Uterus (tissue), 4 donors: Measurements from ENCODE around the gene FER1L5. TPM values are rescaled to one million over a fixed set of nuclear protein-coding genes. Genes with fewer than 3 reads are reported as not detected.

Experiments
- DNase-seq, 2 donors: peaks; one replicate each; pipeline ENCODE4 v3.0.0-alpha.2; 2019 to 2020
- H3K27ac ChIP-seq, 2 donors: fragments of 200-600 bp; sonication (generic); 1 replicate in 1 of 2; 2 replicates in 1 of 2; pipeline ENCODE4 v1.5.1; 2016 to 2018
- H3K27me3 ChIP-seq, 2 donors: fragments of 200-600 bp; sonication (generic); one replicate each; pipeline ENCODE4 v1.5.1; 2018 to 2019; ENCODE audit warnings: control low read depth in 1 of 2
- H3K36me3 ChIP-seq, 2 donors: fragments of 200-600 bp; sonication (generic); one replicate each; pipeline ENCODE4 v1.5.1; 2019; ENCODE audit warnings: control low read depth in 1 of 2
- H3K4me1 ChIP-seq, 2 donors: fragments of 200-600 bp; sonication (generic); one replicate each; pipeline ENCODE4 v1.5.1; 2018 to 2019; ENCODE audit warnings: control low read depth in 1 of 2
- H3K4me3 ChIP-seq, 2 donors: fragments of 200-600 bp; sonication (generic); 1 replicate in 1 of 2; 2 replicates in 1 of 2; pipeline ENCODE4 v1.5.1; 2018 to 2019; ENCODE audit warnings: mild to moderate bottlenecking in 1 of 2
- H3K9me3 ChIP-seq, 2 donors: fragments of 200-600 bp; sonication (generic); one replicate each; pipeline ENCODE4 v1.5.1; 2019; ENCODE audit warnings: control low read depth in 1 of 2
- POLR2A ChIP-seq, 2 donors: fragments of 450-650 bp; IDR thresholded peaks; one replicate each; pipeline ENCODE4 v1.6.1; 2016; ENCODE audit warnings: antibody characterized with exemption in 2 of 2, mild to moderate bottlenecking in 1 of 2, moderate library complexity in 1 of 2
- intact Hi-C: fragments of 100-400 bp; cut with DNase I; formaldehyde crosslinking; loops from one replicate; pipeline ENCODE4 v1.15.1; 2023; ENCODE audit warnings: low total_unique reads
- total RNA-seq, 4 donors: library from RNA; depleted of rRNA in 3 of 4; stranded (reverse); fragments of >200 nt in 3 of 4; gene quantifications; one replicate each; pipeline versions ENCODE4 v1.1.0 to v1.2.4, GENCODE V29; 2014 to 2023
- TF ChIP-seq, protein P1 (sequence below), 4 experiments: fragments of 200-600 bp in 2 of 4; fragments of 450-650 bp in 2 of 4; sonication (generic) in 2 of 4; IDR thresholded peaks; one replicate each; pipeline ENCODE4 v1.5.1; 2016 to 2019; ENCODE audit warnings: antibody characterized with exemption in 4 of 4, mild to moderate bottlenecking in 2 of 4, moderate library complexity in 1 of 4
- donor health status: DM: yes; HTN: yes; CAD: no.

The FER1L5 gene
- total RNA-seq, 4 donors from 2014 or later = 0.40 to 1.6 TPM; not detected in 2

GRCh38 chr2:96727431-96727830, 84.9 kb downstream of the FER1L5 start:
- Histone ChIP-seq H3K9me3 (no peaks in the 10 kb centered on the region), H3K4me3 (no peak overlapping the region), H3K36me3 (no peaks in the 10 kb centered on the region), H3K27me3 (no peaks in the 10 kb centered on the region), H3K4me1 (no peaks in the 10 kb centered on the region), H3K27ac (no peak overlapping the region)
- DNase-seq = no peak
- intact Hi-C loops = no loop called here
- TF ChIP-seq, protein P1, sequence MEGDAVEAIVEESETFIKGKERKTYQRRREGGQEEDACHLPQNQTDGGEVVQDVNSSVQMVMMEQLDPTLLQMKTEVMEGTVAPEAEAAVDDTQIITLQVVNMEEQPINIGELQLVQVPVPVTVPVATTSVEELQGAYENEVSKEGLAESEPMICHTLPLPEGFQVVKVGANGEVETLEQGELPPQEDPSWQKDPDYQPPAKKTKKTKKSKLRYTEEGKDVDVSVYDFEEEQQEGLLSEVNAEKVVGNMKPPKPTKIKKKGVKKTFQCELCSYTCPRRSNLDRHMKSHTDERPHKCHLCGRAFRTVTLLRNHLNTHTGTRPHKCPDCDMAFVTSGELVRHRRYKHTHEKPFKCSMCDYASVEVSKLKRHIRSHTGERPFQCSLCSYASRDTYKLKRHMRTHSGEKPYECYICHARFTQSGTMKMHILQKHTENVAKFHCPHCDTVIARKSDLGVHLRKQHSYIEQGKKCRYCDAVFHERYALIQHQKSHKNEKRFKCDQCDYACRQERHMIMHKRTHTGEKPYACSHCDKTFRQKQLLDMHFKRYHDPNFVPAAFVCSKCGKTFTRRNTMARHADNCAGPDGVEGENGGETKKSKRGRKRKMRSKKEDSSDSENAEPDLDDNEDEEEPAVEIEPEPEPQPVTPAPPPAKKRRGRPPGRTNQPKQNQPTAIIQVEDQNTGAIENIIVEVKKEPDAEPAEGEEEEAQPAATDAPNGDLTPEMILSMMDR (IDR thresholded peaks at IDR 0.05) = no peak
- no peak for TF ChIP-seq POLR2A (IDR thresholded peaks at IDR 0.05)

DNA sequence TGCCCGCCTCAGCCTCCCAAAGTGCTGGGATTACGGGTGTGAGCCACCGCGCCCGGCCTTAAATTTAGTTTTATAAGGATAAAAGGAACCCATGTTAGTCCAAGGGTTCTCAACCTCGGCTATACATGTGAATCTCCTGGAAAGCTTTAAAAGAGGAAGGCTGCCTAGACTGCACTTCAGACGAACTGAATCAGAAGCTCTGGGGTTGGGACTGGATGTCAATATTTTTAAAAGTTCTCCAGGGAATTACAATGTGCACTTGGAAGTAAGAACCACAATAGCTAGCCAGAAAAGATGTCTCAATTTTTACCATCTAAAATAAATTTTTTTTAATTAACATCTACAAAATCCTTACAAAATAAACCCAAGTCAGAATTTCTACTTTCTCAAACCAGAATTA, 87.2 kb downstream of the FER1L5 start:
- no peaks in the 10 kb centered on the region for H3K9me3 ChIP-seq
- no peaks in the 10 kb centered on the region for H3K27me3 ChIP-seq
- H3K4me1 ChIP-seq = no peaks in the 10 kb centered on the region
- H3K27ac ChIP-seq = no peak overlapping the region
- no peak overlapping the region for H3K4me3 ChIP-seq
- intact Hi-C loops = no loop called here
- no peak for DNase-seq
- no peaks in the 10 kb centered on the region for H3K36me3 ChIP-seq
- no peak for TF ChIP-seq POLR2A (IDR thresholded peaks at IDR 0.05)
- TF ChIP-seq, protein P1 (IDR thresholded peaks at IDR 0.05) = no peak

DNA sequence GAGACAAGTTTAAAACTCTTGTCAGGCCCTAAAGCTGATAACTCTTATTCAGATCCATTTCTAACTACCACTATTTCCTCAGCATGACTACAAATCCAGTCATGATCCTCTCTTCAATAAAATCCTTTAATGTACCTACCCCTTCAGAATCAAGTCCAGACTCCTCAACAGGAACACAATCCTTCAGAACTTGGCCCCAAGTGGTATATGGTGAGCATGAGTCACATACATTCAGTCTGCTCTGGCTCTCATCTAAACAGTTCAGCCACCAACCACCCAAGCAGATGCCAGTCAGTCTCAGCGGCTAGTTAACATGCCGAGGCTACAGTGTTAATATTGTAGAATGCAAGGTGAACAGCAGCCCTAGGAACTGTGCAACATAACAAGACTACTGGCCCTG, 87.6 kb downstream of the FER1L5 start:
- Histone ChIP-seq H3K27ac (no peak overlapping the region), H3K36me3 (no peaks in the 10 kb centered on the region), H3K4me1 (no peaks in the 10 kb centered on the region), H3K4me3 (no peak overlapping the region), H3K27me3 (no peaks in the 10 kb centered on the region), H3K9me3 (no peaks in the 10 kb centered on the region)
- no peak for TF ChIP-seq POLR2A (IDR thresholded peaks at IDR 0.05)
- TF ChIP-seq, protein P1 (IDR thresholded peaks at IDR 0.05) = no peak
- intact Hi-C loops = no loop called here
- DNase-seq = no peak

DNA sequence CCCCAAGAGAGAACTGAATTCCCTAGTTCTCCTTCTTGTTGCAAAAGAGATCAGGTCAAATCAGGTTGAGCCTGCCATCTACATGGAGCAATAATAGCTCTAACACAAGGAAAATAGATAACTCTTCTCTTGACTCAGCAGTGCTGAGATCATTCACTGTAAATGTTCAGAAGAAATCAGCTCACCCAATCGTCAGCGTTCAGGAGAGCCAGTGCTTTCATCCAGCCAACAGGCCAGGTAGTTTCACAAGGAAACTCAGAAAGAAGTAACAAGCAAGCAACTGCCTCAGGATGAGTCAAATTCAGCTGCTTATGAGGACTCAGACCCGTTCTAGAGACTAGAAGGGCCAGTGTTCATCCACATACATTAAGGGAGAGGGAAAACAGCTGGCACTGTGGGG, 91.4 kb downstream of the FER1L5 start:
- Histone ChIP-seq H3K27ac (no peak overlapping the region), H3K4me1 (peaks cover 0 to 4% of the 10 kb centered on the region in 2 donors)

DNA sequence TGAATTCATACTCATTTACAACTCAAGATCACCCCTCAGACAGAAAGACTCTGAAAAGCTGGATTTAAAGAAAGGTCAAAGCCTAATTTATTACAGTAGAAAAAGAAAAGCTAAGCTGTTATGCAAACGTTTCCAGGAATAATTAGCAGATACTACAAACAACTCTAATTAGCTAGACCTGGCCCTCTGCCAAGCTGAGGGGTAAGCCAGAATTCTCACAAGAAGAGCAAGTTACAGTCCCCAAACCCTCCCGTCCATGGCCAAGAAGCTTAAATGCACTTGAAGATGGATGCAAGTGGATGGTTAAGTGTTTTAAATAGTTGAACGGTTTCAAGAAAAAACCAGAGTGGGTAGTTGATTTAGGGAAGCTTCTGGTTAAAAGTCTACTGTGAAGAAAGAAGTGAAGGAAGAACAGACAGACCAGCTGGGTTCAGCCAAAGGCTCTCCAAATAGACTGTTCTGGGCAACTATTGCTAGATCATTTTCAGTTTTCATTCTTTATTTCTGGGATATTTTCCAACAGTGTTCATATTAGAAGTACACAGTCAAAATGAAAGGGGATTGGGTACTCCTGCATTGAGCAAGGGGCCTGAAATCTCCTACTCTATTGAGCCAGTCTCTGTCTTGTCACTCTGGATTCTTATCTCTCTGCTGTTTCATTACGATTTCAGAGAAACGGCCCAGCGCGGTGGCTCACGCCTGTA, 92.5 kb downstream of the FER1L5 start:
- no peaks in the 10 kb centered on the region for H3K36me3 ChIP-seq
- peaks cover 0 to 5% of the 10 kb centered on the region in 2 donors for H3K4me1 ChIP-seq
- TF ChIP-seq, protein P1 (IDR thresholded peaks at IDR 0.05) = no peak
- no peak for TF ChIP-seq POLR2A (IDR thresholded peaks at IDR 0.05)
- no peak for DNase-seq
- intact Hi-C loops = no loop called here
- no peak overlapping the region for H3K27ac ChIP-seq
- H3K9me3 ChIP-seq = no peaks in the 10 kb centered on the region
- H3K27me3 ChIP-seq = no peaks in the 10 kb centered on the region
- H3K4me3 ChIP-seq = no peak overlapping the region

More for the DNA sequence above, 91.4 kb downstream of the FER1L5 start:
- intact Hi-C loops = no loop called here
- H3K27me3 ChIP-seq = no peaks in the 10 kb centered on the region
- no peaks in the 10 kb centered on the region for H3K36me3 ChIP-seq
- DNase-seq = no peak
- no peak overlapping the region for H3K4me3 ChIP-seq
- H3K9me3 ChIP-seq = no peaks in the 10 kb centered on the region
- TF ChIP-seq, protein P1 (IDR thresholded peaks at IDR 0.05) = no peak
- TF ChIP-seq POLR2A (IDR thresholded peaks at IDR 0.05) = no peak
